H9 (cell line): ENCODE measurements around the gene CD7. TPM values are rescaled to one million over a fixed set of nuclear protein-coding genes. Genes with fewer than 3 reads are reported as not detected.

Source experiments
- DNase-seq: peaks from one replicate; pipeline ENCODE4 v3.0.0-alpha.2; 2017
- H2AFZ ChIP-seq: one replicate; pipeline ENCODE4 v1.6.1; 2013; ENCODE audit warnings: mild to moderate bottlenecking, low read length, control low read depth, moderate library complexity
- H2AK5ac ChIP-seq: 2 replicates; pipeline ENCODE4 v1.6.1; 2013; ENCODE audit warnings: low read length, control low read depth, mixed read lengths; ENCODE audit not compliant: insufficient read length
- H2BK120ac ChIP-seq: one replicate; pipeline ENCODE4 v1.6.1; 2013; ENCODE audit warnings: low read depth, mild to moderate bottlenecking, low read length, control low read depth, inconsistent platforms; ENCODE audit not compliant: poor library complexity, severe bottlenecking
- H2BK12ac ChIP-seq: 2 replicates; pipeline ENCODE4 v1.6.1; 2013; ENCODE audit warnings: low read length, control low read depth, mixed read lengths, low read depth; ENCODE audit not compliant: insufficient read length
- H2BK15ac ChIP-seq: 2 replicates; pipeline ENCODE4 v1.6.1; 2013; ENCODE audit warnings: low read depth, low read length, control low read depth
- H2BK20ac ChIP-seq: one replicate; pipeline ENCODE4 v1.6.1; 2013; ENCODE audit warnings: low read depth, mild to moderate bottlenecking, low read length, control low read depth, inconsistent platforms; ENCODE audit not compliant: poor library complexity, severe bottlenecking
- H2BK5ac ChIP-seq: 2 replicates; pipeline ENCODE4 v1.6.1; 2013; ENCODE audit warnings: low read length, control low read depth, mixed read lengths; ENCODE audit not compliant: insufficient read length
- H3K14ac ChIP-seq: 2 replicates; pipeline ENCODE4 v1.6.1; 2013; ENCODE audit warnings: low read length, control low read depth; ENCODE audit not compliant: insufficient read depth
- H3K18ac ChIP-seq: 2 replicates; pipeline ENCODE4 v1.6.1; 2013; ENCODE audit warnings: low read depth, mild to moderate bottlenecking, mixed read lengths, low read length, control low read depth; ENCODE audit not compliant: insufficient read length
- H3K23ac ChIP-seq: 2 replicates; pipeline ENCODE4 v1.6.1; 2013; ENCODE audit warnings: low read length, control low read depth, mixed read lengths, low read depth; ENCODE audit not compliant: insufficient read length
- H3K23me2 ChIP-seq: 2 replicates; pipeline ENCODE4 v1.6.1; 2013; ENCODE audit warnings: low read depth, mild to moderate bottlenecking, mixed read lengths, low read length, control low read depth; ENCODE audit not compliant: insufficient read length, poor library complexity, severe bottlenecking
- H3K27ac ChIP-seq: 2 replicates; pipeline ENCODE4 v1.5.1; 2013; ENCODE audit warnings: low read length, control low read depth, mixed read lengths, low read depth; ENCODE audit not compliant: insufficient read length
- H3K27me3 ChIP-seq: 2 replicates; pipeline ENCODE4 v1.6.1; 2013; ENCODE audit warnings: low read length, control low read depth, inconsistent platforms; ENCODE audit not compliant: insufficient read depth
- H3K4ac ChIP-seq: 2 replicates; pipeline ENCODE4 v1.6.1; 2013; ENCODE audit warnings: low read depth, mild to moderate bottlenecking, control low read depth, inconsistent platforms, low read length, moderate library complexity
- H3K4me1 ChIP-seq: 2 replicates; pipeline ENCODE4 v1.6.1; 2013; ENCODE audit warnings: low read length, control low read depth, inconsistent platforms; ENCODE audit not compliant: insufficient read depth
- H3K4me2 ChIP-seq: 2 replicates; pipeline ENCODE4 v1.6.1; 2013; ENCODE audit warnings: low read length, control low read depth, mixed read lengths; ENCODE audit not compliant: insufficient read length, insufficient read depth
- H3K56ac ChIP-seq: 2 replicates; pipeline ENCODE4 v1.6.1; 2013; ENCODE audit warnings: low read depth, mild to moderate bottlenecking, mixed read lengths, low read length, control low read depth; ENCODE audit not compliant: insufficient read length
- H3K79me1 ChIP-seq: 2 replicates; pipeline ENCODE4 v1.6.1; 2013; ENCODE audit warnings: low read depth, mild to moderate bottlenecking, moderate library complexity, low read length, control low read depth, inconsistent platforms; ENCODE audit not compliant: insufficient read depth, poor library complexity, severe bottlenecking
- H3K79me2 ChIP-seq: 2 replicates; pipeline ENCODE4 v1.6.1; 2013; ENCODE audit warnings: low read length, control low read depth, inconsistent platforms; ENCODE audit not compliant: insufficient read depth
- H3K9ac ChIP-seq: 2 replicates; pipeline ENCODE4 v1.6.1; 2013; ENCODE audit warnings: low read length, control low read depth, mixed read lengths; ENCODE audit not compliant: insufficient read length; ENCODE audit errors: extremely low read depth
- H3K9me3 ChIP-seq: one replicate; pipeline ENCODE4 v1.6.1; 2013; ENCODE audit warnings: low read depth, low read length, inconsistent platforms; ENCODE audit not compliant: control insufficient read depth
- H3T11ph ChIP-seq: one replicate; pipeline ENCODE4 v1.6.1; 2013; ENCODE audit warnings: mild to moderate bottlenecking, low read length, control low read depth, inconsistent platforms
- H4K20me1 ChIP-seq: one replicate; pipeline ENCODE4 v1.6.1; 2013; ENCODE audit not compliant: control insufficient read depth, insufficient read length, insufficient read depth
- H4K5ac ChIP-seq: 2 replicates; pipeline ENCODE4 v1.6.1; 2013; ENCODE audit warnings: low read depth, mild to moderate bottlenecking, mixed read lengths, low read length, control low read depth; ENCODE audit not compliant: insufficient read length
- H4K8ac ChIP-seq: replicated peaks from 2 replicates; pipeline ENCODE4 v1.6.1; 2013; ENCODE audit warnings: low read length, control low read depth, mixed read lengths, low read depth; ENCODE audit not compliant: insufficient read length
- H4K91ac ChIP-seq: 2 replicates; pipeline ENCODE4 v1.6.1; 2013; ENCODE audit warnings: low read depth, mild to moderate bottlenecking, moderate library complexity, mixed read lengths, low read length, control low read depth; ENCODE audit not compliant: insufficient read length
- H3K27ac Mint-ChIP-seq, 3 experiments: 2 replicates in 2 of 3; 3 replicates in 1 of 3; pipeline ENCODE4 v1.8.0; 2020 to 2021; ENCODE audit warnings: mixed read lengths in 3 of 3, mild to moderate bottlenecking in 1 of 3, moderate library complexity in 1 of 3
- H3K27me3 Mint-ChIP-seq: 2 replicates; pipeline ENCODE4 v1.8.0; 2021; ENCODE audit warnings: low read depth, mild to moderate bottlenecking, moderate library complexity, mixed read lengths
- H3K36me3 Mint-ChIP-seq, 3 experiments: 2 replicates in 2 of 3; 3 replicates in 1 of 3; pipeline ENCODE4 v1.8.0; 2020 to 2021; ENCODE audit warnings: low read depth in 3 of 3, mixed read lengths in 3 of 3; ENCODE audit not compliant: insufficient read depth in 1 of 3
- H3K4me1 Mint-ChIP-seq, 2 experiments: 2 replicates each; pipeline ENCODE4 v1.8.0; 2020; ENCODE audit warnings: mixed read lengths in 2 of 2
- H3K4me3 Mint-ChIP-seq, 2 experiments: 2 replicates in 1 of 2; 3 replicates in 1 of 2; pipeline ENCODE4 v1.8.0; 2020 to 2021; ENCODE audit warnings: mild to moderate bottlenecking in 2 of 2, mixed read lengths in 2 of 2, moderate library complexity in 1 of 2
- H3K9me3 Mint-ChIP-seq, 2 experiments: 2 replicates in 1 of 2; 3 replicates in 1 of 2; pipeline ENCODE4 v1.8.0; 2020; ENCODE audit warnings: mild to moderate bottlenecking in 2 of 2, mixed read lengths in 2 of 2, moderate library complexity in 1 of 2
- WGBS: extraction: QIAGEN DNeasy Blood & Tissue Kit; methylation state at CpG from one replicate; pipeline ENCODE4 v1.1.7; 2013; ENCODE audit warnings: missing lambda C conversion rate, low lambda C conversion rate, mixed read lengths; ENCODE audit not compliant: insufficient read length; ENCODE audit errors: extremely low coverage; 5-methylcytosine and 5-hydroxymethylcytosine counted together
- total RNA-seq: library from RNA; stranded (reverse); gene quantifications from 2 replicates; pipeline ENCODE4 v1.2.1, GENCODE V29; 2021
- TF ChIP-seq, protein P1 (sequence below): fragments of 200-600 bp; sonication (generic); conservative IDR thresholded peaks from 3 replicates; pipeline ENCODE4 v1.8.0; 2021; ENCODE audit warnings: antibody characterized with exemption, mild to moderate bottlenecking

The CD7 gene
- total RNA-seq, 1 experiment from 2014 or later, result 0.35 TPM

DNA sequence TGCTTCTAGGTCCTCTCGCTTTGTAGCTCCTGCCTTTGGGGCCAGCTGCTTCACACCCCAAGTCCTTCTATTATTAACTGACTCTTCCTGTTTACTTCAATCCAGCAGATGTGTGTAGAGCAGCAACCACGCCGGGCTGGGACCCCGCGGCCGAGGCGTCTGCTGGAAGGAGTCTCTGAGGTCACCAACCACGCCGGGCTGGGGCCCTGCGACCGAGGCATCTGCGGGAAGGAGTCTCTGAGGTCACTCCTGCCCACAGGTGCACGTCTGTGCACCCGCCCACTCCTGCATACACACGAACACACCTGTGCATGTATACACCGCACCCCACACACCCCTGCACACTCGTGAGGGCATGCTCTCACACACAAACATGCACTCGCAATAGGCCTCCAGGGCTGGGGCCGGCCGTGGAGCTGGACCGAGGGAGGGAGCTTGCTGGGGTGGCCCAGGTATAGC, 33.9 kb upstream of the CD7 start:
- no peak overlapping the region for H2BK120ac ChIP-seq
- Mint-ChIP-seq H3K4me3 (no peak overlapping the region), H3K27me3 (peaks cover 11% of the 10 kb centered on the region), H3K27ac (peak overlapping the region in 1 of 3 experiments; percentile 58; a peak in 1 of 7 replicates), H3K4me1 (peaks cover 4 to 10% of the 10 kb centered on the region in 2 experiments; a peak in 3 of 4 replicates), H3K9me3 (no peaks in the 10 kb centered on the region), H3K36me3 (no peaks in the 10 kb centered on the region)
- H4K91ac ChIP-seq, result no peak overlapping the region
- no peaks in the 10 kb centered on the region for H3K4me1 ChIP-seq
- no peak overlapping the region for H3K4me2 ChIP-seq
- no peak for DNase-seq
- H3T11ph ChIP-seq, result no peak overlapping the region
- no peak overlapping the region for H3K4ac ChIP-seq
- no peak overlapping the region for H2AK5ac ChIP-seq
- H2BK15ac ChIP-seq, result no peak overlapping the region
- TF ChIP-seq, protein P1, sequence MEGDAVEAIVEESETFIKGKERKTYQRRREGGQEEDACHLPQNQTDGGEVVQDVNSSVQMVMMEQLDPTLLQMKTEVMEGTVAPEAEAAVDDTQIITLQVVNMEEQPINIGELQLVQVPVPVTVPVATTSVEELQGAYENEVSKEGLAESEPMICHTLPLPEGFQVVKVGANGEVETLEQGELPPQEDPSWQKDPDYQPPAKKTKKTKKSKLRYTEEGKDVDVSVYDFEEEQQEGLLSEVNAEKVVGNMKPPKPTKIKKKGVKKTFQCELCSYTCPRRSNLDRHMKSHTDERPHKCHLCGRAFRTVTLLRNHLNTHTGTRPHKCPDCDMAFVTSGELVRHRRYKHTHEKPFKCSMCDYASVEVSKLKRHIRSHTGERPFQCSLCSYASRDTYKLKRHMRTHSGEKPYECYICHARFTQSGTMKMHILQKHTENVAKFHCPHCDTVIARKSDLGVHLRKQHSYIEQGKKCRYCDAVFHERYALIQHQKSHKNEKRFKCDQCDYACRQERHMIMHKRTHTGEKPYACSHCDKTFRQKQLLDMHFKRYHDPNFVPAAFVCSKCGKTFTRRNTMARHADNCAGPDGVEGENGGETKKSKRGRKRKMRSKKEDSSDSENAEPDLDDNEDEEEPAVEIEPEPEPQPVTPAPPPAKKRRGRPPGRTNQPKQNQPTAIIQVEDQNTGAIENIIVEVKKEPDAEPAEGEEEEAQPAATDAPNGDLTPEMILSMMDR, result no peak
- H4K8ac ChIP-seq, result no peak overlapping the region
- H4K20me1 ChIP-seq, result no peaks in the 10 kb centered on the region
- no peak overlapping the region for H4K5ac ChIP-seq
- WGBS, result no CpG with 5 or more reads among the region's 21 CpGs
- no peak overlapping the region for H3K27ac ChIP-seq
- no peaks in the 10 kb centered on the region for H3K79me2 ChIP-seq
- no peak overlapping the region for H3K9ac ChIP-seq
- no peak overlapping the region for H2BK12ac ChIP-seq
- H2AFZ ChIP-seq, result no peak overlapping the region
- no peaks in the 10 kb centered on the region for H3K9me3 ChIP-seq
- no peak overlapping the region for H3K23ac ChIP-seq
- H3K18ac ChIP-seq, result no peak overlapping the region
- H3K56ac ChIP-seq, result no peak overlapping the region
- H3K23me2 ChIP-seq, result no peaks in the 10 kb centered on the region
- no peak overlapping the region for H2BK20ac ChIP-seq
- no peak overlapping the region for H2BK5ac ChIP-seq
- no peaks in the 10 kb centered on the region for H3K79me1 ChIP-seq
- no peak overlapping the region for H3K14ac ChIP-seq
- H3K27me3 ChIP-seq, result no peaks in the 10 kb centered on the region
